Thyroid gland (tissue), 4 donors: ENCODE measurements around the gene PRPF40B. TPM values are rescaled to one million over a fixed set of nuclear protein-coding genes. Genes with fewer than 3 reads are reported as not detected.

ENCODE experiments used
- DNase-seq, 2 donors: peaks; one replicate each; pipeline ENCODE4 v3.0.0-alpha.2; 2019
- H3K27ac ChIP-seq, 3 donors: fragments of 200-600 bp; sonication (generic); 1 replicate in 2 of 3; 2 replicates in 1 of 3; pipeline ENCODE4 v1.5.1; 2016 to 2019; ENCODE audit warnings: mild to moderate bottlenecking in 1 of 3, moderate library complexity in 1 of 3
- H3K27me3 ChIP-seq: fragments of 200-600 bp; sonication (generic); one replicate; pipeline ENCODE4 v1.5.1; 2019
- H3K36me3 ChIP-seq, 2 donors: fragments of 200-600 bp; sonication (generic); one replicate each; pipeline ENCODE4 v1.5.1; 2016 to 2019
- H3K4me1 ChIP-seq, 2 donors: fragments of 200-600 bp; sonication (generic); one replicate each; pipeline ENCODE4 v1.5.1; 2017 to 2019
- H3K4me3 ChIP-seq, 3 donors: fragments of 200-600 bp; sonication (generic); replicated peaks in 1 of 3; 1 replicate in 2 of 3; 2 replicates in 1 of 3; pipeline ENCODE4 v1.5.1; 2016; ENCODE audit warnings: mild to moderate bottlenecking in 1 of 3
- H3K9me3 ChIP-seq: fragments of 200-600 bp; sonication (generic); one replicate; pipeline ENCODE4 v1.5.1; 2017
- POLR2A ChIP-seq, 2 donors: fragments of 450-650 bp; IDR thresholded peaks; one replicate each; pipeline ENCODE4 v1.6.1; 2017; ENCODE audit warnings: antibody characterized with exemption in 2 of 2, mild to moderate bottlenecking in 2 of 2, moderate library complexity in 1 of 2
- WGBS, 2 donors: methylation state at CpG; one replicate each; pipeline ENCODE4 v1.1.5; 2017; 5-methylcytosine and 5-hydroxymethylcytosine counted together
- intact Hi-C: fragments of 100-400 bp; cut with DNase I; formaldehyde crosslinking; loops from one replicate; pipeline ENCODE4 v1.15.1; 2023
- total RNA-seq, 4 donors: library from RNA; depleted of rRNA; stranded (reverse); fragments of >200 nt; gene quantifications; one replicate each; pipeline ENCODE4 v1.2.3, GENCODE V29; 2016
- TF ChIP-seq, protein P1 (sequence below), 6 experiments: fragments of 200-600 bp in 3 of 6; fragments of 450-650 bp in 3 of 6; sonication (generic) in 3 of 6; IDR thresholded peaks; one replicate each; pipeline ENCODE4 v1.5.1; 2016 to 2019; ENCODE audit warnings: antibody characterized with exemption in 6 of 6, mild to moderate bottlenecking in 2 of 6, inconsistent platforms in 1 of 6, moderate library complexity in 1 of 6

PRPF40B gene
- total RNA-seq, 4 donors from 2014 or later, result 29.5 to 39.7 (median 34.4) TPM

DNA sequence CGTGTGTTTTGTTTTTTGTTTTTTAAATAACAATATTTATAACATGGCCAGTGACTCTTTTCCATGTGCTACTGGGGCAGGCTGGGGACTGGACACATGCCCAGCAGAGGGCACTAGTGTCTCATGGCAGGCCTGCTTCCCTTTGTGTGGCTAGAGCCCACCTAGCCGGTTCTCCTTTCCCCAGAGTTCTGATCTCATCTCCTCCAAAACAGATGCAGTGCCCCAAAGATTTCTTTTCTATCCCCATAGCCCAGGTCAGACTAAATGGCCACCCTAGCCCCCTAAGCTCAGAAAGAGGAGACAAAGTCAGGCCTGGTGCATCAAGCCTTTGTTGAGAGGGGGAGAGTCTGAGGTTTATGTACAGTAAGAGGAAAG is 21.2 kb downstream of the PRPF40B start:
- Histone ChIP-seq H3K4me1 (peaks cover 25 to 47% of the 10 kb centered on the region in 2 donors), H3K4me3 (no peak overlapping the region), H3K36me3 (peaks cover 6 to 32% of the 10 kb centered on the region in 2 donors), H3K9me3 (no peaks in the 10 kb centered on the region), H3K27me3 (no peaks in the 10 kb centered on the region), H3K27ac (peak overlapping the region in 2 of 3 donors; percentile 44 to 59)
- intact Hi-C loops, result loop anchor here (2.0 to 10.0 kb wide), 2 partner anchors 64 to 180 kb away; partner anchors contain the start of gene NCKAP5L
- 14 to 22% methylated on average over 2 of the region's 2 CpGs for whole genome bisulfite sequencing, 2 donors
- TF ChIP-seq, protein P1, sequence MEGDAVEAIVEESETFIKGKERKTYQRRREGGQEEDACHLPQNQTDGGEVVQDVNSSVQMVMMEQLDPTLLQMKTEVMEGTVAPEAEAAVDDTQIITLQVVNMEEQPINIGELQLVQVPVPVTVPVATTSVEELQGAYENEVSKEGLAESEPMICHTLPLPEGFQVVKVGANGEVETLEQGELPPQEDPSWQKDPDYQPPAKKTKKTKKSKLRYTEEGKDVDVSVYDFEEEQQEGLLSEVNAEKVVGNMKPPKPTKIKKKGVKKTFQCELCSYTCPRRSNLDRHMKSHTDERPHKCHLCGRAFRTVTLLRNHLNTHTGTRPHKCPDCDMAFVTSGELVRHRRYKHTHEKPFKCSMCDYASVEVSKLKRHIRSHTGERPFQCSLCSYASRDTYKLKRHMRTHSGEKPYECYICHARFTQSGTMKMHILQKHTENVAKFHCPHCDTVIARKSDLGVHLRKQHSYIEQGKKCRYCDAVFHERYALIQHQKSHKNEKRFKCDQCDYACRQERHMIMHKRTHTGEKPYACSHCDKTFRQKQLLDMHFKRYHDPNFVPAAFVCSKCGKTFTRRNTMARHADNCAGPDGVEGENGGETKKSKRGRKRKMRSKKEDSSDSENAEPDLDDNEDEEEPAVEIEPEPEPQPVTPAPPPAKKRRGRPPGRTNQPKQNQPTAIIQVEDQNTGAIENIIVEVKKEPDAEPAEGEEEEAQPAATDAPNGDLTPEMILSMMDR (IDR thresholded peaks at IDR 0.05), result peak; percentile 73 to 98 (median 94)
- no peak for TF ChIP-seq POLR2A (IDR thresholded peaks at IDR 0.05)
- DNase-seq, result peak; percentile 85 to 88

DNA sequence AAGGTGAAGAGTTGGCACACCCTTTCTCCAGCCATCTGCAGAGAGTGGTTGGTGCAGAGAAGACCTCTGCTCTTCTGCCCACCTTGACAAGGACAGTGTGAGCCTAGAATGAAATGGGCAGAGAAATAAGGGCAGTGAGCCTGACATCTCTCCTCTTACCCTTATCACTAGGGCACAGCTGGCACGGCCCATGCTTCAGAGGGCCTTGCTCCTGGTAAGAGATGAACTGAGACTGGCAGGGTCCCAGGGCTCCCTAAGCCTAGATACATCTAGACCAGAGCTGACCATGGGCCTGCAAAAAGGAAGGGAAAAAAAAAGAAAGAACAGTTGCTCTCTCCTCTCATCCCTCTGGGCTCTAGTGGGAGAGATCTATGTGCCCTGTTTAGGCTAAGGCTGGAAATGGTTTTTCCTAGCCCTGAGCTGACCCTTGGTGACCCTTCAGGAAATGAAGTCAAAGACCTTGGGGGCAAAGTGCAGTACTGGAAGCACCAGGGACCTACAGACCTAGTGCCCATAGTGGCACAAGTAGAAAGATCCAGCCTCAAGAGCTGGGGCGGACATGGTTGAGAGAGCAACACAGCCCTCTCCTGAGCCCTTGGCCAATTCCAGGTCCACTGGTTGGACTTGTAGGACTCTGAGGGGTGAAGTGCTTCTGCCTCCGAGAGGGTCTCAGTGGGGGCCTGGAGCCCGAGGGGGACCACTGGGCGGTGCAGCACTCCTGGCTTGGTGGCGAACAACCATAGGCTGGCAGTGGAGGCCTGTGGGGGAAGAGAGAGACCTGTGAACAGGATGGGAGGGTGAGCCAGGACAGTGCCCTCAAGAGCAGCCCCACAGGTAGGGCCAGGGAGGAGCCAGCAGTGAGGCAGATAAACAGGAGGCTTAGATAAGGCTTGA is 22.0 kb downstream of the PRPF40B start:
- no peak overlapping the region for H3K4me3 ChIP-seq
- peak; percentile 69 to 71 for DNase-seq
- H3K36me3 ChIP-seq, result peaks cover 6 to 40% of the 10 kb centered on the region in 2 donors
- TF ChIP-seq, protein P1 (IDR thresholded peaks at IDR 0.05), result no peak
- no peak for TF ChIP-seq POLR2A (IDR thresholded peaks at IDR 0.05)
- H3K4me1 ChIP-seq, result peaks cover 25 to 47% of the 10 kb centered on the region in 2 donors
- H3K27me3 ChIP-seq, result no peaks in the 10 kb centered on the region
- 64 to 69% methylated on average over 6 of the region's 6 CpGs for WGBS, 2 donors
- peak overlapping the region; percentile 44 to 59 (median 47) for H3K27ac ChIP-seq
- H3K9me3 ChIP-seq, result no peaks in the 10 kb centered on the region
- intact Hi-C loops, result loop anchor here (2.0 to 10.0 kb wide), 2 partner anchors 63 to 179 kb away; partner anchors contain the start of gene NCKAP5L

DNA sequence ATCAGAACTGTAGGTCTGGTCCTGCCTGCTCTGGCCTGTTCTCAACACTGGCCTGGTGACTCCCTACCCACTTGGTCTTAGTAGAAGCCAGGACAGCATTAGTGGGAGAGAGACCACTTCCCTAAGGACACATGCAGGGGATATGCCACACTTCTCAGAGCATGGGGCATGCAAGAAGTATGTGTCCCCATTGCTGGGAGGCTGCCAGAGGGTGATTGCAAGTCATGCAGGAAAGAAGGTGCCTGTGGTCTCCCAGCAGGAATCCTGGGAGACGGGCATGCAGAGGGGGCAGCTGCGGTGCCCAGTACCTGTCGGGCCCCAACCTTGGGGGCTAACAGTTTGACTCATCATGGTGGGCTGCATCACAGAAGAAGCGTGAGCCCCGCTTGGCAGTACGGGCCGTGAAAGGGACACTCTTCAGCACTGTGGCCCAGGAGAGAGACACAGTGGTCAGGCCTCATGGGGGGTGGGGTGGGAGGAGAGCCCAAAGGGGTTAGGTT is 23.0 kb downstream of the PRPF40B start:
- Histone ChIP-seq H3K27ac (peak overlapping the region in 2 of 3 donors; percentile 44 to 59), H3K9me3 (no peaks in the 10 kb centered on the region), H3K36me3 (peaks cover 11 to 47% of the 10 kb centered on the region in 2 donors), H3K4me3 (no peak overlapping the region), H3K4me1 (peaks cover 25 to 47% of the 10 kb centered on the region in 2 donors), H3K27me3 (no peaks in the 10 kb centered on the region)
- peak; percentile 64 to 76 for DNase-seq
- 61 to 73% methylated on average over 3 to 7 of the region's 7 CpGs for WGBS, 2 donors
- intact Hi-C loops, result loop anchor here (10.0 kb wide), 1 partner anchor 178 kb away; the partner anchor contains the start of gene NCKAP5L
- TF ChIP-seq POLR2A (IDR thresholded peaks at IDR 0.05), result no peak
- TF ChIP-seq, protein P1 (IDR thresholded peaks at IDR 0.05), result no peak

DNA sequence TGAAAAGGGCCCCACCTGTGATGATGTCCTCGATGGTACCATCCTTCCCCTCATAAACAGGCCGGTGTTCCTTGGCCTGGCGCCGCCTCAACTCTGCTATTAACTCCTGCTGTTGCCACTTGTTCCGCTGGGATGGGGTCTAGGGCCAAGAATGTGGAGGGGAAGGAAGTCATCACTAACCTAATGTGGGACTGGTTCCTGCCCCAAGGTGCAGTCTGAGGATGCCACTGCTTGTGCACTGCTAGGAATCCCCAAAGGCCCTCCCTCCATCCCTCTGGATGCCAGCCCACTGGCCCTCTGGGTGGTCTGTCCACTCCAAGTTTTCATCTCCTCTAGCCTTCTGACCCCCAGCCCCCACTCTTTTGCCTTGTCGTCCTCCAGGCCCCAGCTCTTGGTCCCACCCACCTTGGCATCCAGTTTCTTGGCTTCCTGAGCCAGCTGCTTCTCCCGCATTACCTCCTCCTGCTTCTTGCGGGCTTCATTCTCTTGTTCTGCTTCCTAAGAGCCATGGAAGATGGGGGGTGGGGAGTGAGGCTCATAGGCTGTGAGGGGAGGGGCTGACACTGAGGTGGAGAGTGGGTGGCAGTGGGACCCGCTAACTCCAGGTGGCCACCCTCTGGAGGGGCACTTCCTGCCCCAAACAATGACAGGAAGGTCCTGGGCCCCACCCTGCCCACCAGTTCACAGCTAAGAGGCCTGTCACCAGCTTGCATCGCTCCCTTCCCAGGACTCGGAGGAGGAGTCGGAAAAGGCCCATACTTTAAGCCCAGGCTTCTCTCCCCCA is 23.7 kb downstream of the PRPF40B start:
- DNase-seq, result no peak
- Histone ChIP-seq H3K36me3 (peaks cover 11 to 45% of the 10 kb centered on the region in 2 donors), H3K9me3 (no peaks in the 10 kb centered on the region), H3K27ac (peak overlapping the region in 2 of 3 donors; percentile 40 to 44), H3K27me3 (no peaks in the 10 kb centered on the region), H3K4me3 (no peak overlapping the region), H3K4me1 (peaks cover 25 to 47% of the 10 kb centered on the region in 2 donors)
- TF ChIP-seq, protein P1 (IDR thresholded peaks at IDR 0.05), result no peak
- TF ChIP-seq POLR2A (IDR thresholded peaks at IDR 0.05), result no peak
- WGBS, 2 donors, result 66 to 68% methylated on average over 12 of the region's 12 CpGs
- intact Hi-C loops, result loop anchor here (10.0 kb wide), 1 partner anchor 178 kb away; the partner anchor contains the start of gene NCKAP5L
